Measurements from ENCODE around the gene NOL6. TPM values are rescaled to one million over a fixed set of nuclear protein-coding genes. Genes with fewer than 3 reads are reported as not detected.

NOL6 gene
- total RNA-seq, 4 donors from 2014 or later: 8.9 to 29.1 (median 12.7) TPM

DNA sequence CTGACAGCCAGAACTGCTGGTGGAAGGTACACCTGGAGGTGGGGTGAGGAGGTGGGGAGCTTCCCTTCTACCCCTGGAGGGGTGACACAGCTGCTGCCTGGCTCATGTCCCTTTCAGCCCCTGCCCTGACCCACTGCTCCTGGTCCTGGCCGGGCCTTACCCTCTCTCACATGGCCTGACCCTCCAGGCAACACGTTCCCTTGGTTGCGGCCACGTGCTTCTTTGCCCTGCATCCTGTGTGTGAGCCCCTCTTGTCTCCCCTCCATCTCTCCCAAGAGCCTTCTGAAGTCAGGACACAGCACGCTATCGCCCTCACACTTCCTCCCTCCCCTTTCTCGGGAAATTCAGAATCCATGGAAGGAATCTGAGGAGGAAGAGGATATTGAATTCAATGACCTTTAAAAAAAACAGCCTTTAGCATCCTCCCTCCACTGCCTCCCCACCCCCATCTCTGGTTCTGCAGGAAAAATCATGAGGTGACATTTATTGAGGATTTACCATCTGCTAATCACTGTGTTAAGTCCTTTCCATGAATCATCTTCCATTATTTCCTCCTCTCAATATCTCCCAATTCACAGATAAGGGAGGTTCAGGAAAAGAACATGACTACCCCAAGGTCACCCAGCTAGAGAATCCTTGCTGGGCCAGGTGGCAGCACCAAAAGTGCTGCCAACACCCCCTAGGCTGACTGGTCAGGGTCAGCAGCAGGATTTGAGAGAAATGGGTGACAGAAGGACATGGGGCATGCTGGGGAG is 34.6 kb downstream of the NOL6 start:
- H3K9me3 ChIP-seq: no peaks in the 10 kb centered on the region
- H3K27ac ChIP-seq: no peak overlapping the region
- DNase-seq: no peak
- intact Hi-C loops (cut with DNase I; ENCODE audit: low total_unique reads) (no loop called here), in situ Hi-C loops (cut with MboI; ENCODE audit: low pct_ligation_motif_present in 1 of 4, low pct_unique_long_range_greater_than_20kb in 1 of 4, low sequenced_read_pairs in 3 of 4) (no loop called here)
- H3K36me3 ChIP-seq: no peaks in the 10 kb centered on the region
- WGBS, 2 donors (ENCODE audit: low coverage in 1 of 2): 43 to 82% methylated on average over 3 to 7 of the region's 7 CpGs
- no peak overlapping the region for H3K4me3 ChIP-seq
- peaks cover 0 to 4% (median 0%) of the 10 kb centered on the region in 4 donors for H3K4me1 ChIP-seq
- H3K27me3 ChIP-seq: no peaks in the 10 kb centered on the region
- TF ChIP-seq POLR2AphosphoS5 (IDR thresholded peaks at IDR 0.05): no peak
- TF ChIP-seq, protein P1, sequence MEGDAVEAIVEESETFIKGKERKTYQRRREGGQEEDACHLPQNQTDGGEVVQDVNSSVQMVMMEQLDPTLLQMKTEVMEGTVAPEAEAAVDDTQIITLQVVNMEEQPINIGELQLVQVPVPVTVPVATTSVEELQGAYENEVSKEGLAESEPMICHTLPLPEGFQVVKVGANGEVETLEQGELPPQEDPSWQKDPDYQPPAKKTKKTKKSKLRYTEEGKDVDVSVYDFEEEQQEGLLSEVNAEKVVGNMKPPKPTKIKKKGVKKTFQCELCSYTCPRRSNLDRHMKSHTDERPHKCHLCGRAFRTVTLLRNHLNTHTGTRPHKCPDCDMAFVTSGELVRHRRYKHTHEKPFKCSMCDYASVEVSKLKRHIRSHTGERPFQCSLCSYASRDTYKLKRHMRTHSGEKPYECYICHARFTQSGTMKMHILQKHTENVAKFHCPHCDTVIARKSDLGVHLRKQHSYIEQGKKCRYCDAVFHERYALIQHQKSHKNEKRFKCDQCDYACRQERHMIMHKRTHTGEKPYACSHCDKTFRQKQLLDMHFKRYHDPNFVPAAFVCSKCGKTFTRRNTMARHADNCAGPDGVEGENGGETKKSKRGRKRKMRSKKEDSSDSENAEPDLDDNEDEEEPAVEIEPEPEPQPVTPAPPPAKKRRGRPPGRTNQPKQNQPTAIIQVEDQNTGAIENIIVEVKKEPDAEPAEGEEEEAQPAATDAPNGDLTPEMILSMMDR (IDR thresholded peaks at IDR 0.05): no peak
- no peak for TF ChIP-seq EP300 (IDR thresholded peaks at IDR 0.05; ENCODE audit: low read depth)
- no peak for TF ChIP-seq POLR2A (IDR thresholded peaks at IDR 0.05)

DNA sequence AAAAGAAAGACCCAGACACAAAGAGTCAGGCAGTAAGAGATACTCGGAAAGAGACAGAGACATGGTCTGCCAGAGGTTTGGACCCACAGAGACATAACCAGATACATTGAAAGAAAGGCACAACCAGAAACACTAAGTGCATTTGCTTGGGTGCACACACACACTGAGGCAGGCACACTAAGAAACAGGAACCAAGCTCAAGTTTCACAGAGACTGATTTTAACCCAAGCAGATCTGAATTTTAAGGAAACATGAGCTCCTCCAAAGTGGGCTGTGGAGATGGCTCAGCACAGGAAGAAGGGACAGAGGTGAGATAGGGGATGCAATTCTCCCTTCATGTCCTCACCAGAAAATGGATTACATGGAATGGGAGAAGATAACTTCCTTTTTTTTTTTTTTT is 35.8 kb downstream of the NOL6 start:
- no peak for TF ChIP-seq EP300 (IDR thresholded peaks at IDR 0.05; ENCODE audit: low read depth)
- no peak overlapping the region for H3K27ac ChIP-seq
- H3K27me3 ChIP-seq: no peaks in the 10 kb centered on the region
- in situ Hi-C loops (cut with MboI; ENCODE audit: low pct_ligation_motif_present in 1 of 4, low pct_unique_long_range_greater_than_20kb in 1 of 4, low sequenced_read_pairs in 3 of 4): no loop called here
- H3K4me3 ChIP-seq: no peak overlapping the region
- H3K4me1 ChIP-seq: peaks cover 0 to 4% (median 0%) of the 10 kb centered on the region in 4 donors
- intact Hi-C loops (cut with DNase I; ENCODE audit: low total_unique reads): no loop called here
- no peaks in the 10 kb centered on the region for H3K36me3 ChIP-seq
- 83 to 100% methylated on average over 1 of the region's 1 CpG for WGBS, 2 donors (ENCODE audit: low coverage in 1 of 2)
- no peak for DNase-seq
- H3K9me3 ChIP-seq: no peaks in the 10 kb centered on the region

DNA sequence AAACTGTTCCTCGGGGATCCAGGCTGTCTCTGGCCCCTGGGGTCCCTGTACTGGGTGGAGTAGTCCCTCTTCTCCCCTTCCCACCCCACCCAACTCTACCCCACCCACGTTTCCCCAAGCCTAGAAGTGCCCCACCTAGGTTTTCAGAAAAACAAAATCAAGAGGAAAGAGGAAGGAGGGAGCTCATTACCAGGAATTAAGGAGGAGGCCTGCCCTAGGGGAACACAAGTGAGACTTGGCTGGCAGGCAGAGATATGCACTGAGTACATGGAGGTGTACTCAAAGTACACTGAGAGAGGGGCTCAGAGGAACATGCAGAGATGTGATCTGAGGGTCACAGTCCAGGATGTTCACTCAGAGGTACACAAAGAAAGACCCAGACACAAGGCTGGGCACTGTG is 36.5 kb downstream of the NOL6 start:
- intact Hi-C loops (cut with DNase I; ENCODE audit: low total_unique reads): no loop called here
- in situ Hi-C loops (cut with MboI; ENCODE audit: low pct_ligation_motif_present in 1 of 4, low pct_unique_long_range_greater_than_20kb in 1 of 4, low sequenced_read_pairs in 3 of 4): no loop called here
- Histone ChIP-seq H3K27me3 (no peaks in the 10 kb centered on the region), H3K9me3 (no peaks in the 10 kb centered on the region), H3K4me1 (peaks cover 0 to 4% (median 0%) of the 10 kb centered on the region in 4 donors), H3K36me3 (no peaks in the 10 kb centered on the region), H3K27ac (no peak overlapping the region), H3K4me3 (no peak overlapping the region)
- no peak for DNase-seq
- WGBS, 2 donors (ENCODE audit: low coverage in 1 of 2): 24% methylated on average over 2 of the region's 2 CpGs; no CpG with 5 or more reads in 1 of the 2 donors
- TF ChIP-seq, protein P1 (IDR thresholded peaks at IDR 0.05): no peak
- TF ChIP-seq EP300 (IDR thresholded peaks at IDR 0.05; ENCODE audit: low read depth): no peak
- TF ChIP-seq POLR2AphosphoS5 (IDR thresholded peaks at IDR 0.05): no peak
- TF ChIP-seq POLR2A (IDR thresholded peaks at IDR 0.05): no peak

DNA sequence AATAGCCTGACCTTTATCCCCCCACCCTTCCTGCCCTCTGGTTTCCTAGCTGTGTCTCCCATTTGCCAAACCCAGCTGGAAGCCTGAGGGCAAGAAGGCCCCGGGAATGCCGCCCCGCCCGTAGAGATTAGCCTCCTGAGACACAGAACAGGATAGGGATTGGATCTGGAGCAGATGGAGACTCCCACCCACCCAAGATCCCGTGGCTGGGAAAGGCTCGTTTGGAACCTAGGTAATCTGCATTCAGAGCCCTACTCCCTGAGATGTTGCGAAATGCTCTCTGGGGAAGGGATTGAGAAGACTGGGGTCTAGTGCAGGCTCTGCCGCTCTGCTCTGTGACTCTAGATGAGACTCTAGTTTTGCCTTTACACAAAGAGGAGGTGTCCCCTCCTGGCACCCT is 37.3 kb downstream of the NOL6 start:
- Histone ChIP-seq H3K36me3 (no peaks in the 10 kb centered on the region), H3K4me1 (peaks cover 0 to 4% (median 0%) of the 10 kb centered on the region in 4 donors), H3K4me3 (no peak overlapping the region), H3K27me3 (no peaks in the 10 kb centered on the region), H3K9me3 (no peaks in the 10 kb centered on the region), H3K27ac (no peak overlapping the region)
- no peak for DNase-seq
- TF ChIP-seq POLR2AphosphoS5 (IDR thresholded peaks at IDR 0.05): no peak
- no peak for TF ChIP-seq EP300 (IDR thresholded peaks at IDR 0.05; ENCODE audit: low read depth)
- TF ChIP-seq, protein P1 (IDR thresholded peaks at IDR 0.05): no peak
- no peak for TF ChIP-seq POLR2A (IDR thresholded peaks at IDR 0.05)
- in situ Hi-C loops (cut with MboI; ENCODE audit: low pct_ligation_motif_present in 1 of 4, low pct_unique_long_range_greater_than_20kb in 1 of 4, low sequenced_read_pairs in 3 of 4): no loop called here
- 53% methylated on average over 8 of the region's 8 CpGs; no CpG with 5 or more reads in 1 of the 2 donors for WGBS, 2 donors (ENCODE audit: low coverage in 1 of 2)
- intact Hi-C loops (cut with DNase I; ENCODE audit: low total_unique reads): no loop called here
